GM10847 (cell line): ENCODE results near the gene NDNF.

Experiments
- POLR2A ChIP-seq: IDR thresholded peaks from 2 replicates; pipeline ENCODE4 v1.6.1; 2011; ENCODE audit not compliant: insufficient read length; ENCODE audit errors: extremely low read depth

Gene NDNF

GRCh38 chr4:121072224-121073003 is at the start of gene NDNF:
Gene NDNF, minus strand, starts transcription at chr4:121072535. Its CDS starts 26,698 bp downstream, at chr4:121045837.
- TF ChIP-seq POLR2A = no peak

GRCh38 chr4:121119715-121120114 is 47.4 kb upstream of the NDNF start:
- no peak for TF ChIP-seq POLR2A

- no peak for TF ChIP-seq POLR2A
These were observed 46.0 kb upstream of the NDNF start for GRCh38 chr4:121118344-121118743.

GRCh38 chr4:121114756-121115155 is 42.4 kb upstream of the NDNF start:
- no peak for TF ChIP-seq POLR2A

- no peak for TF ChIP-seq POLR2A
These were observed 40.2 kb upstream of the NDNF start for GRCh38 chr4:121112530-121112929.

- no peak for TF ChIP-seq POLR2A
These were observed 36.2 kb upstream of the NDNF start for GRCh38 chr4:121108557-121108956.

- TF ChIP-seq POLR2A = no peak
These were observed 35.2 kb upstream of the NDNF start for GRCh38 chr4:121107507-121107906.

GRCh38 chr4:121100093-121100775 is 27.9 kb upstream of the NDNF start:
- TF ChIP-seq POLR2A = no peak

- no peak for TF ChIP-seq POLR2A
These were observed 25.9 kb upstream of the NDNF start for GRCh38 chr4:121098266-121098665.

- TF ChIP-seq POLR2A = no peak
These were observed 24.3 kb upstream of the NDNF start for GRCh38 chr4:121096629-121097028.

- TF ChIP-seq POLR2A = no peak
These were observed 23.9 kb upstream of the NDNF start for GRCh38 chr4:121096191-121096590.

- TF ChIP-seq POLR2A = no peak
These were observed 22.1 kb upstream of the NDNF start for GRCh38 chr4:121094297-121094966.

- no peak for TF ChIP-seq POLR2A
These were observed 20.9 kb upstream of the NDNF start for GRCh38 chr4:121093261-121093660.

GRCh38 chr4:121091941-121092340 is 19.6 kb upstream of the NDNF start:
- no peak for TF ChIP-seq POLR2A

GRCh38 chr4:121088867-121089266 is 16.5 kb upstream of the NDNF start:
- no peak for TF ChIP-seq POLR2A

GRCh38 chr4:121079376-121079775 is 7.0 kb upstream of the NDNF start:
- no peak for TF ChIP-seq POLR2A

GRCh38 chr4:121077496-121077895 is 5.2 kb upstream of the NDNF start:
- TF ChIP-seq POLR2A = no peak

- no peak for TF ChIP-seq POLR2A
These were observed 4.1 kb upstream of the NDNF start for GRCh38 chr4:121076416-121076815.
